ENCODE data around the gene OR52H1. TPM values are rescaled to one million over a fixed set of nuclear protein-coding genes. Genes with fewer than 3 reads are reported as not detected.

Gene OR52H1
- total RNA-seq, 1 donor from 2014 or later, result not detected

Other genes with a start within 250 kb of the OR52H1 start
- not detected in 2 replicates for gene OR51B4, start 246.6 kb downstream of the OR52H1 start, total RNA-seq
- gene OR51B2, start 224.2 kb downstream of the OR52H1 start, total RNA-seq, result not detected in 2 replicates
- gene OR51B5, start 205.0 kb downstream of the OR52H1 start, total RNA-seq, result not detected in 2 replicates
- not detected in 2 replicates for gene OR51B6, start 197.0 kb downstream of the OR52H1 start, total RNA-seq
- gene OR51M1, start 164.7 kb downstream of the OR52H1 start, total RNA-seq, result not detected in 2 replicates
- not detected in 2 replicates for gene OR51Q1, start 126.4 kb downstream of the OR52H1 start, total RNA-seq
- not detected in 2 replicates for gene OR51I1, start 107.0 kb downstream of the OR52H1 start, total RNA-seq
- not detected in 2 replicates for gene OR51I2, start 99.2 kb downstream of the OR52H1 start, total RNA-seq
- not detected in 2 replicates for gene OR52D1, start 59.9 kb downstream of the OR52H1 start, total RNA-seq
- gene UBQLN3, start 38.6 kb downstream of the OR52H1 start, total RNA-seq, result not detected in 2 replicates
- gene UBQLNL, start 31.8 kb downstream of the OR52H1 start, total RNA-seq, result 0.27 TPM in 1 of 2 replicates, not detected in the other
- not detected in 2 replicates for gene OR52B6, start 32.3 kb upstream of the OR52H1 start, total RNA-seq
- 17.6 and 23.9 TPM in 2 replicates for gene TRIM6, start 48.1 kb upstream of the OR52H1 start, total RNA-seq
- 1.2 and 4.6 TPM in 2 replicates for gene TRIM34, start 76.5 kb upstream of the OR52H1 start, total RNA-seq
- 45.3 and 55.6 TPM in 2 replicates for gene TRIM5, start 136.5 kb upstream of the OR52H1 start, total RNA-seq
- gene TRIM22, start 141.2 kb upstream of the OR52H1 start, total RNA-seq, result 167 and 205 TPM in 2 replicates
- not detected in 2 replicates for gene OR56B1, start 187.9 kb upstream of the OR52H1 start, total RNA-seq
- gene OR52N4, start 205.7 kb upstream of the OR52H1 start, total RNA-seq, result not detected in 2 replicates
- not detected in 2 replicates for gene OR52N5, start 234.8 kb upstream of the OR52H1 start, total RNA-seq
- not detected in 2 replicates for gene OR52N1, start 242.7 kb upstream of the OR52H1 start, total RNA-seq